GM23338 (cell line): ENCODE measurements around the gene NFX1. TPM values are rescaled to one million over a fixed set of nuclear protein-coding genes. Genes with fewer than 3 reads are reported as not detected.

Experiments
- ATAC-seq: fragments of 200-7000 bp; cut with Tn5 transposase; 3 replicates; pipeline ENCODE4 v1.9.1; 2020
- DNase-seq: peaks from one replicate; pipeline ENCODE4 v3.0.0-alpha.2; 2015; ENCODE audit warnings: low spot score
- H2AFZ ChIP-seq: fragments of 200-600 bp; sonication (generic); 2 replicates; pipeline ENCODE4 v1.8.0; 2016; ENCODE audit warnings: antibody characterized with exemption, mild to moderate bottlenecking, moderate library complexity
- H3F3A ChIP-seq: fragments of 200-600 bp; sonication (generic); replicated peaks from 2 replicates; pipeline ENCODE4 v1.8.0; 2017; ENCODE audit warnings: antibody characterized with exemption, mixed run types, low read depth
- H3K27ac ChIP-seq: fragments of 200-600 bp; sonication (generic); 2 replicates; pipeline ENCODE4 v1.6.1; 2016; ENCODE audit warnings: low read depth
- H3K27me3 ChIP-seq: fragments of 200-600 bp; sonication (generic); 2 replicates; pipeline ENCODE4 v1.8.0; 2016; ENCODE audit warnings: mild to moderate bottlenecking, mixed run types, moderate library complexity; ENCODE audit not compliant: insufficient read depth
- H3K36me3 ChIP-seq: fragments of 200-600 bp; sonication (generic); 2 replicates; pipeline ENCODE4 v1.8.0; 2016; ENCODE audit warnings: mild to moderate bottlenecking; ENCODE audit not compliant: insufficient read depth
- H3K4me1 ChIP-seq: fragments of 200-600 bp; sonication (generic); 2 replicates; pipeline ENCODE4 v1.8.0; 2016; ENCODE audit warnings: mild to moderate bottlenecking, moderate library complexity; ENCODE audit not compliant: insufficient read depth
- H3K4me2 ChIP-seq: fragments of 200-600 bp; sonication (generic); 2 replicates; pipeline ENCODE4 v1.7.1; 2017; ENCODE audit warnings: mixed run types
- H3K4me3 ChIP-seq: fragments of 200-600 bp; sonication (generic); 2 replicates; pipeline ENCODE4 v1.6.1; 2016; ENCODE audit warnings: mixed run types
- H3K79me2 ChIP-seq: fragments of 200-600 bp; sonication (generic); replicated peaks from 2 replicates; pipeline ENCODE4 v1.8.0; 2017; ENCODE audit warnings: mild to moderate bottlenecking; ENCODE audit not compliant: insufficient read depth
- H3K9me2 ChIP-seq: fragments of 200-600 bp; sonication (generic); 2 replicates; pipeline ENCODE4 v1.8.0; 2017; ENCODE audit not compliant: insufficient read depth
- H4K20me1 ChIP-seq: fragments of 200-600 bp; sonication (generic); replicated peaks from 2 replicates; pipeline ENCODE4 v1.8.0; 2017; ENCODE audit warnings: mild to moderate bottlenecking; ENCODE audit not compliant: insufficient read depth
- H3K27ac Mint-ChIP-seq: 2 replicates; pipeline ENCODE4 v1.8.0; 2020; ENCODE audit warnings: inconsistent platforms, mild to moderate bottlenecking, moderate library complexity, mixed read lengths
- H3K27me3 Mint-ChIP-seq: 3 replicates; pipeline ENCODE4 v1.8.0; 2022; ENCODE audit warnings: low read depth, mild to moderate bottlenecking, moderate library complexity, mixed read lengths, inconsistent platforms; ENCODE audit not compliant: insufficient read depth, poor library complexity
- H3K36me3 Mint-ChIP-seq: 3 replicates; pipeline ENCODE4 v1.8.0; 2021; ENCODE audit warnings: low read depth, mild to moderate bottlenecking, inconsistent platforms, moderate library complexity, mixed read lengths
- H3K4me1 Mint-ChIP-seq: 3 replicates; pipeline ENCODE4 v1.8.0; 2020; ENCODE audit warnings: mild to moderate bottlenecking, inconsistent platforms, mixed read lengths
- H3K4me3 Mint-ChIP-seq: 3 replicates; pipeline ENCODE4 v1.8.0; 2021; ENCODE audit warnings: moderate library complexity, mild to moderate bottlenecking, inconsistent platforms, mixed read lengths
- H3K9me3 Mint-ChIP-seq: 3 replicates; pipeline ENCODE4 v1.8.0; 2020; ENCODE audit warnings: moderate library complexity, mild to moderate bottlenecking, inconsistent platforms, mixed read lengths
- EZH2phosphoT487 ChIP-seq: fragments of 200-600 bp; sonication (generic); IDR thresholded peaks from one replicate; pipeline ENCODE4 v1.8.1; 2018; ENCODE audit warnings: antibody characterized with exemption; ENCODE audit not compliant: unreplicated experiment
- ZNF331 ChIP-seq: fragments of 250-450 bp; sonication (Bioruptor Pico); IDR thresholded peaks from 2 replicates; pipeline ENCODE4 v1.5.0; 2020; ENCODE audit warnings: low read depth, mild to moderate bottlenecking, moderate library complexity
- polyA plus RNA-seq: library from polyadenylated mRNA; unstranded; fragments of >200 nt; fragmentation: Nextera tagmentation; extraction: Ambion mirVana; gene quantifications from 2 replicates; pipeline ENCODE4 v1.2.1, GENCODE V29; 2016
- total RNA-seq: library from RNA; depleted of rRNA; stranded (reverse); fragments of >200 nt; shearing (Covaris generic); gene quantifications from 2 replicates; pipeline ENCODE4 v1.2.3, GENCODE V29; 2014
- TF ChIP-seq, protein P1 (sequence below): IDR thresholded peaks from one replicate; pipeline ENCODE4 v1.6.1; 2018; ENCODE audit warnings: antibody characterized with exemption; ENCODE audit not compliant: unreplicated experiment
- TF ChIP-seq, protein P2 (sequence below): IDR thresholded peaks from 2 replicates; pipeline ENCODE4 v1.6.1; 2016; ENCODE audit warnings: antibody characterized with exemption
- TF ChIP-seq, protein P3 (sequence below): fragments of 250-450 bp; sonication (Bioruptor Pico); IDR thresholded peaks from 2 replicates; pipeline ENCODE4 v1.5.0; 2020; ENCODE audit warnings: mild to moderate bottlenecking, moderate library complexity

The NFX1 gene
- total and polyA plus RNA-seq, 2 experiments from 2014 or later: 13.9 to 26.1 TPM

DNA sequence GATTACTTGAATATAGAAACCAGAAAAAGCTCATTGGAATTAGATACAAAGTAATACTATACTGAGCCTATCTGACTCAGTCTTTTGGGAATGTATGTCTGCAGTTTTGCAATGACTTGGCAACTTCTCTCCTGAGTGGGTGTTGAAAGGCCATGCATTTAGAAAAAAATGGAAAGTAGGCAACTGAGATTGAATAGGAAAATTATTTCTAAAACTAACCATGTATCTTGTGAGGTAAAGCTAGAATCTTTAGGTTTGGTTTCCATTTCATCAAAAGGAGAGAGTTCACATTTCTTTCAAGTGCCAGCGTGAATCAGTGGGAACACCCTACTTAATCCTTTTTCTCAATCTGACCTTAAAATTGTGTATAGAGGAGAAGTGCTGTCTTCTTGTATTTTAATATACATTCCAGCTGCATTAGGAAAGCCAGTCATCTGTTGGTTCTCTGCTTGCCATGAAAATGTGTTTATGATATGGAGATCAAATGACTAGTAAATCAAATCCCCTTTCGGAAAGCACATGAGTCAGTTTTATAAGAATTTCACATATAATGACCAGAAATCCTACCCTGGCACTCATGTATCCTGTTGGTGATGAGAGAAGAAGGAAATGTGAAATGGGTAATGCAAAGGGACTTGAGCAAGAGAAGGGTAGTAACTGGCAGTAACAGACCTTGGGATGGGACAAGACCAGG is 30.4 kb downstream of the NFX1 start (continued):
- TF ChIP-seq, protein P1, sequence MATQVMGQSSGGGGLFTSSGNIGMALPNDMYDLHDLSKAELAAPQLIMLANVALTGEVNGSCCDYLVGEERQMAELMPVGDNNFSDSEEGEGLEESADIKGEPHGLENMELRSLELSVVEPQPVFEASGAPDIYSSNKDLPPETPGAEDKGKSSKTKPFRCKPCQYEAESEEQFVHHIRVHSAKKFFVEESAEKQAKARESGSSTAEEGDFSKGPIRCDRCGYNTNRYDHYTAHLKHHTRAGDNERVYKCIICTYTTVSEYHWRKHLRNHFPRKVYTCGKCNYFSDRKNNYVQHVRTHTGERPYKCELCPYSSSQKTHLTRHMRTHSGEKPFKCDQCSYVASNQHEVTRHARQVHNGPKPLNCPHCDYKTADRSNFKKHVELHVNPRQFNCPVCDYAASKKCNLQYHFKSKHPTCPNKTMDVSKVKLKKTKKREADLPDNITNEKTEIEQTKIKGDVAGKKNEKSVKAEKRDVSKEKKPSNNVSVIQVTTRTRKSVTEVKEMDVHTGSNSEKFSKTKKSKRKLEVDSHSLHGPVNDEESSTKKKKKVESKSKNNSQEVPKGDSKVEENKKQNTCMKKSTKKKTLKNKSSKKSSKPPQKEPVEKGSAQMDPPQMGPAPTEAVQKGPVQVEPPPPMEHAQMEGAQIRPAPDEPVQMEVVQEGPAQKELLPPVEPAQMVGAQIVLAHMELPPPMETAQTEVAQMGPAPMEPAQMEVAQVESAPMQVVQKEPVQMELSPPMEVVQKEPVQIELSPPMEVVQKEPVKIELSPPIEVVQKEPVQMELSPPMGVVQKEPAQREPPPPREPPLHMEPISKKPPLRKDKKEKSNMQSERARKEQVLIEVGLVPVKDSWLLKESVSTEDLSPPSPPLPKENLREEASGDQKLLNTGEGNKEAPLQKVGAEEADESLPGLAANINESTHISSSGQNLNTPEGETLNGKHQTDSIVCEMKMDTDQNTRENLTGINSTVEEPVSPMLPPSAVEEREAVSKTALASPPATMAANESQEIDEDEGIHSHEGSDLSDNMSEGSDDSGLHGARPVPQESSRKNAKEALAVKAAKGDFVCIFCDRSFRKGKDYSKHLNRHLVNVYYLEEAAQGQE: no peak
- TF ChIP-seq EZH2phosphoT487: no peak
- TF ChIP-seq, protein P2, sequence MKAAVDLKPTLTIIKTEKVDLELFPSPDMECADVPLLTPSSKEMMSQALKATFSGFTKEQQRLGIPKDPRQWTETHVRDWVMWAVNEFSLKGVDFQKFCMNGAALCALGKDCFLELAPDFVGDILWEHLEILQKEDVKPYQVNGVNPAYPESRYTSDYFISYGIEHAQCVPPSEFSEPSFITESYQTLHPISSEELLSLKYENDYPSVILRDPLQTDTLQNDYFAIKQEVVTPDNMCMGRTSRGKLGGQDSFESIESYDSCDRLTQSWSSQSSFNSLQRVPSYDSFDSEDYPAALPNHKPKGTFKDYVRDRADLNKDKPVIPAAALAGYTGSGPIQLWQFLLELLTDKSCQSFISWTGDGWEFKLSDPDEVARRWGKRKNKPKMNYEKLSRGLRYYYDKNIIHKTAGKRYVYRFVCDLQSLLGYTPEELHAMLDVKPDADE: no peak

- DNase-seq (no peak), ATAC-seq (no peak)
- no peaks in the 10 kb centered on the region for H3K4me1 Mint-ChIP-seq
Measured at GRCh38 chr9:33329117-33329563, 38.8 kb downstream of the NFX1 start.

More at GRCh38 chr9:33329117-33329563, 38.8 kb downstream of the NFX1 start:
- Histone ChIP-seq H3K36me3 (peaks cover 11% of the 10 kb centered on the region; the same call in 1 of the 2 replicates), H3K27ac (no peak overlapping the region), H3F3A (no peaks in the 10 kb centered on the region), H3K4me1 (no peaks in the 10 kb centered on the region), H3K9me2 (no peaks in the 10 kb centered on the region), H3K4me2 (no peak overlapping the region), H2AFZ (no peak overlapping the region), H3K79me2 (no peaks in the 10 kb centered on the region), H4K20me1 (no peaks in the 10 kb centered on the region), H3K27me3 (no peaks in the 10 kb centered on the region), H3K4me3 (no peak overlapping the region)
- Mint-ChIP-seq H3K9me3 (no peaks in the 10 kb centered on the region), H3K4me3 (no peak overlapping the region), H3K27me3 (peaks cover 5% of the 10 kb centered on the region), H3K36me3 (peaks cover 58% of the 10 kb centered on the region), H3K27ac (no peak overlapping the region)
- TF ChIP-seq, protein P3, sequence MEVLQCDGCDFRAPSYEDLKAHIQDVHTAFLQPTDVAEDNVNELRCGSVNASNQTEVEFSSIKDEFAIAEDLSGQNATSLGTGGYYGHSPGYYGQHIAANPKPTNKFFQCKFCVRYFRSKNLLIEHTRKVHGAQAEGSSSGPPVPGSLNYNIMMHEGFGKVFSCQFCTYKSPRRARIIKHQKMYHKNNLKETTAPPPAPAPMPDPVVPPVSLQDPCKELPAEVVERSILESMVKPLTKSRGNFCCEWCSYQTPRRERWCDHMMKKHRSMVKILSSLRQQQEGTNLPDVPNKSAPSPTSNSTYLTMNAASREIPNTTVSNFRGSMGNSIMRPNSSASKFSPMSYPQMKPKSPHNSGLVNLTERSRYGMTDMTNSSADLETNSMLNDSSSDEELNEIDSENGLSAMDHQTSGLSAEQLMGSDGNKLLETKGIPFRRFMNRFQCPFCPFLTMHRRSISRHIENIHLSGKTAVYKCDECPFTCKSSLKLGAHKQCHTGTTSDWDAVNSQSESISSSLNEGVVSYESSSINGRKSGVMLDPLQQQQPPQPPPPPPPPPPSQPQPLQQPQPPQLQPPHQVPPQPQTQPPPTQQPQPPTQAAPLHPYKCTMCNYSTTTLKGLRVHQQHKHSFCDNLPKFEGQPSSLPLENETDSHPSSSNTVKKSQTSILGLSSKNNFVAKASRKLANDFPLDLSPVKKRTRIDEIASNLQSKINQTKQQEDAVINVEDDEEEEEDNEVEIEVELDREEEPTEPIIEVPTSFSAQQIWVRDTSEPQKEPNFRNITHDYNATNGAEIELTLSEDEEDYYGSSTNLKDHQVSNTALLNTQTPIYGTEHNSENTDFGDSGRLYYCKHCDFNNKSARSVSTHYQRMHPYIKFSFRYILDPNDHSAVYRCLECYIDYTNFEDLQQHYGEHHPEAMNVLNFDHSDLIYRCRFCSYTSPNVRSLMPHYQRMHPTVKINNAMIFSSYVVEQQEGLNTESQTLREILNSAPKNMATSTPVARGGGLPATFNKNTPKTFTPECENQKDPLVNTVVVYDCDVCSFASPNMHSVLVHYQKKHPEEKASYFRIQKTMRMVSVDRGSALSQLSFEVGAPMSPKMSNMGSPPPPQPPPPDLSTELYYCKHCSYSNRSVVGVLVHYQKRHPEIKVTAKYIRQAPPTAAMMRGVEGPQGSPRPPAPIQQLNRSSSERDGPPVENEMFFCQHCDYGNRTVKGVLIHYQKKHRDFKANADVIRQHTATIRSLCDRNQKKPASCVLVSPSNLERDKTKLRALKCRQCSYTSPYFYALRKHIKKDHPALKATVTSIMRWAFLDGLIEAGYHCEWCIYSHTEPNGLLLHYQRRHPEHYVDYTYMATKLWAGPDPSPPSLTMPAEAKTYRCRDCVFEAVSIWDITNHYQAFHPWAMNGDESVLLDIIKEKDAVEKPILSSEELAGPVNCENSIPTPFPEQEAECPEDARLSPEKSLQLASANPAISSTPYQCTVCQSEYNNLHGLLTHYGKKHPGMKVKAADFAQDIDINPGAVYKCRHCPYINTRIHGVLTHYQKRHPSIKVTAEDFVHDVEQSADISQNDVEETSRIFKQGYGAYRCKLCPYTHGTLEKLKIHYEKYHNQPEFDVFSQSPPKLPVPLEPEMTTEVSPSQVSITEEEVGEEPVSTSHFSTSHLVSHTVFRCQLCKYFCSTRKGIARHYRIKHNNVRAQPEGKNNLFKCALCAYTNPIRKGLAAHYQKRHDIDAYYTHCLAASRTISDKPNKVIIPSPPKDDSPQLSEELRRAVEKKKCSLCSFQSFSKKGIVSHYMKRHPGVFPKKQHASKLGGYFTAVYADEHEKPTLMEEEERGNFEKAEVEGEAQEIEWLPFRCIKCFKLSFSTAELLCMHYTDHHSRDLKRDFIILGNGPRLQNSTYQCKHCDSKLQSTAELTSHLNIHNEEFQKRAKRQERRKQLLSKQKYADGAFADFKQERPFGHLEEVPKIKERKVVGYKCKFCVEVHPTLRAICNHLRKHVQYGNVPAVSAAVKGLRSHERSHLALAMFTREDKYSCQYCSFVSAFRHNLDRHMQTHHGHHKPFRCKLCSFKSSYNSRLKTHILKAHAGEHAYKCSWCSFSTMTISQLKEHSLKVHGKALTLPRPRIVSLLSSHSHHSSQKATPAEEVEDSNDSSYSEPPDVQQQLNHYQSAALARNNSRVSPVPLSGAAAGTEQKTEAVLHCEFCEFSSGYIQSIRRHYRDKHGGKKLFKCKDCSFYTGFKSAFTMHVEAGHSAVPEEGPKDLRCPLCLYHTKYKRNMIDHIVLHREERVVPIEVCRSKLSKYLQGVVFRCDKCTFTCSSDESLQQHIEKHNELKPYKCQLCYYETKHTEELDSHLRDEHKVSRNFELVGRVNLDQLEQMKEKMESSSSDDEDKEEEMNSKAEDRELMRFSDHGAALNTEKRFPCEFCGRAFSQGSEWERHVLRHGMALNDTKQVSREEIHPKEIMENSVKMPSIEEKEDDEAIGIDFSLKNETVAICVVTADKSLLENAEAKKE (CRISPR knock-in tag): no peak
- TF ChIP-seq ZNF331 (CRISPR knock-in tag): no peak
- TF ChIP-seq, protein P1: no peak
- TF ChIP-seq, protein P2: no peak
